ENCODE measurements around the gene NUBPL. TPM values are rescaled to one million over a fixed set of nuclear protein-coding genes. Genes with fewer than 3 reads are reported as not detected.

Gene NUBPL
- total RNA-seq, 1 donor from 2014 or later, result 19.5 TPM

DNA sequence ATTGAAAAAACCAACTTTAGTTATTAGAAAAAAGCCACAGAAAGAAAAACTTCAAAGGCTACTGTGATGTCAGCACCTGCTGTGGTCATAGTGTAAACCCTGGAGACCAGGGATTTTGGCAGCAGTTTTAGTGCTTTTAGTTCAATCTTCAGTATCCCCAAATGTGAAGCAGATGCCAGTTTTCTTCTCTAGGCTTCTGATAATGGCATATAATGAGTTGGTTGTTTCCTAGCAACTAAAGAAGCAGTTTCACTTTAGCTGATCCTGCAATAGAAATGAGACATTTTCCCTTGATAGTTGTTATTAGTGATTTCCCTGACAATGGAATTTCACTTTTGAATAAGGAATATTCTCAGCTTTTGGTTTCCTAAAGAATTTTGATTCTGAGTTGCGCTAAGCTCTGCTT is 131.2 kb downstream of the NUBPL start:
- Mint-ChIP-seq H3K36me3 (ENCODE audit: insufficient read depth) (peaks cover 1% of the 10 kb centered on the region), H3K27me3 (no peaks in the 10 kb centered on the region), H3K4me1 (ENCODE audit: low read depth) (peaks cover 6% of the 10 kb centered on the region), H3K9me3 (ENCODE audit: low read depth) (no peaks in the 10 kb centered on the region), H3K27ac (no peak overlapping the region), H3K4me3 (ENCODE audit: low read depth) (no peak overlapping the region)
- TF ChIP-seq CTCF (IDR thresholded peaks at IDR 0.05; ENCODE audit: unreplicated experiment), result no peak
- DNase-seq (ENCODE audit: low spot score, unreplicated experiment), result no peak

- Mint-ChIP-seq H3K27ac (no peak overlapping the region), H3K27me3 (no peaks in the 10 kb centered on the region), H3K36me3 (ENCODE audit: insufficient read depth) (peaks cover 4% of the 10 kb centered on the region), H3K9me3 (ENCODE audit: low read depth) (peaks cover 3% of the 10 kb centered on the region), H3K4me1 (ENCODE audit: low read depth) (peaks cover 6% of the 10 kb centered on the region), H3K4me3 (ENCODE audit: low read depth) (no peak overlapping the region)
- TF ChIP-seq CTCF (IDR thresholded peaks at IDR 0.05; ENCODE audit: unreplicated experiment), result no peak
- no peak for DNase-seq (ENCODE audit: low spot score, unreplicated experiment)
These were observed 135.2 kb downstream of the NUBPL start for GRCh38 chr14:31696378-31696777.

GRCh38 chr14:31699809-31700208 is 138.6 kb downstream of the NUBPL start:
- no peak for DNase-seq (ENCODE audit: low spot score, unreplicated experiment)
- peaks cover 19% of the 10 kb centered on the region for H3K9me3 Mint-ChIP-seq (ENCODE audit: low read depth)
- H3K27me3 Mint-ChIP-seq, result no peaks in the 10 kb centered on the region
- H3K4me3 Mint-ChIP-seq (ENCODE audit: low read depth), result no peak overlapping the region
- H3K4me1 Mint-ChIP-seq (ENCODE audit: low read depth), result peaks cover 6% of the 10 kb centered on the region
- H3K27ac Mint-ChIP-seq, result no peak overlapping the region
- no peak for TF ChIP-seq CTCF (IDR thresholded peaks at IDR 0.05; ENCODE audit: unreplicated experiment)
- peaks cover 30% of the 10 kb centered on the region for H3K36me3 Mint-ChIP-seq (ENCODE audit: insufficient read depth)

DNA sequence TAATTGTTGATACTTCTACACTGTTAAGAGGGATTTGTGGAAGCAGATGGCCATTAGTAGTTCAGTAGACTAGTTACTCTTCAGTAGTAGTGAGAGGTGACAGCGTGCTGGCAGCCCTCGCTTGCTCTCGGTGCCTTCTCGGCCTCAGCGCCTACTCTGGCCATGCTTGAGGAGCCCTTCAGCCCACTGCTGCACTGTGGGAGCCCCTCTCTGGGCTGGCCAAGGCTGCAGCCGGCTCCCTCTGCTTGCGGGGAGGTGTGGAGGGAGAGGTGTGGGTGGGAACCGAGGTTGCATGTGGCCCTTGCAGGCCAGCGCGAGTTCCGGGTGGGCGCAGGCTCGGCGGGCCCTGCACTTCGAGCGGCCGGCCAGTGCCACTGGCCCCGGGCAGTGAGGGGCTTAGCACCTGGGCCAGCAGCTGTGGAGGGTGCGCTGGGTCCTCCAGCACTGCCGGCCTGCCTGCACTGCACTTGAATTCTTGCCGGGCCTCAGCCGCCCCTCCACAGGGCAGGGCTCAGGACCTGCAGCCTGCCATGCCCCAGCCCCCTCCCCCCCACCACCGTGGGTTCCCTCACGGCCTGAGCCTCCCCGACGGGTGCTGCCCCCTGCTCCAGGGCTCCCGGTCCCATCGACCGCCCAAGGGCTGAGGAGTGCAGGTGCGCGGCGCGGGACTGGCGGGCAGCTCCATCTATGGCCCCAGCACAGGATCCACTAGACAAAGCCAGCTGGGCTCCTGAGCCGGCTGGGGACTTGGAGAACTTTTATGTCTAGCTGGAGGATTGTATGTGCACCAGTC is 139.3 kb downstream of the NUBPL start:
- Mint-ChIP-seq H3K27me3 (no peaks in the 10 kb centered on the region), H3K4me1 (ENCODE audit: low read depth) (peaks cover 6% of the 10 kb centered on the region), H3K4me3 (ENCODE audit: low read depth) (no peak overlapping the region), H3K36me3 (ENCODE audit: insufficient read depth) (peaks cover 36% of the 10 kb centered on the region), H3K27ac (no peak overlapping the region), H3K9me3 (ENCODE audit: low read depth) (peaks cover 21% of the 10 kb centered on the region)
- TF ChIP-seq CTCF (IDR thresholded peaks at IDR 0.05; ENCODE audit: unreplicated experiment), result no peak
- DNase-seq (ENCODE audit: low spot score, unreplicated experiment), result no peak

DNA sequence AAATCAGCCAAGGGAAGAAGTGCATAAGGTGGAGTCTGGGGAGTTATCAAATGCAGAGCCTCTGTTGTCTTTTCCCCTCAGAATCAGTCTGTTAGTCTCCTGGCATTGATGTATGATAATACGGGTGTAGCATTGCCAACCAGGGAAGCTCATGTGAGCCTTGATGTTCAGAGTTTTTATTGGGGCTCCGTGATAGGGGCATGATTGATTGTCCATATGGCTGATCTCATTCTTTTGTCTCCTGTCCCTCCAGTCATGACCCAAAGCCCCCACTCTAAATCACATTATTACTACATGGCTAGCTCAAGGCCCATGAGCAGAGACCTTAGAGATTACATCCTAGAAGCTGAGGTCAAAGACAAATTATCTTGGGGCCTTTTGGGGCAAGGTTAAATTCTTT is 140.9 kb downstream of the NUBPL start:
- Mint-ChIP-seq H3K9me3 (ENCODE audit: low read depth) (peaks cover 21% of the 10 kb centered on the region), H3K36me3 (ENCODE audit: insufficient read depth) (peaks cover 42% of the 10 kb centered on the region), H3K27me3 (no peaks in the 10 kb centered on the region), H3K4me3 (ENCODE audit: low read depth) (no peak overlapping the region), H3K27ac (no peak overlapping the region), H3K4me1 (ENCODE audit: low read depth) (no peaks in the 10 kb centered on the region)
- DNase-seq (ENCODE audit: low spot score, unreplicated experiment), result no peak
- TF ChIP-seq CTCF (IDR thresholded peaks at IDR 0.05; ENCODE audit: unreplicated experiment), result no peak

Data from progenitor cell of endocrine pancreas (in vitro differentiated cells).